ENCODE results near the gene HDGF.

GRCh38 chr1:156789621-156790318 is 38.3 kb upstream of the HDGF start:
- TF ChIP-seq YY1 (IDR thresholded peaks at IDR 0.05; ENCODE audit: insufficient read depth, insufficient read length) (no peak), SUZ12 (IDR thresholded peaks at IDR 0.05; ENCODE audit: extremely low read depth, insufficient read depth, insufficient read length) (no peak), ZNF274 (IDR thresholded peaks at IDR 0.05; ENCODE audit: low read depth, low read length) (no peak)
